Stimulated activated memory B cell treated with anti-CD40 and anti-IgM and Interleukin-4, amounts not matched to agents 10 μg/mL and 1 μg/mL and 100 μg/mL, for 72 hours (primary cell): Measurements from ENCODE around the gene SEC61G.

Source experiments
- ATAC-seq: fragments of 150-1000 bp; cut with Tn5 transposase; 2 replicates; pipeline ENCODE4 v1.10.0; 2021
- H3K27ac Mint-ChIP-seq: one replicate; pipeline ENCODE4 v1.8.0; 2022; ENCODE audit warnings: mild to moderate bottlenecking, mixed read lengths
- H3K27me3 Mint-ChIP-seq: one replicate; pipeline ENCODE4 v1.8.0; 2022; ENCODE audit warnings: mixed read lengths
- H3K36me3 Mint-ChIP-seq: one replicate; pipeline ENCODE4 v1.8.0; 2022; ENCODE audit warnings: mixed read lengths
- H3K4me1 Mint-ChIP-seq: one replicate; pipeline ENCODE4 v1.8.0; 2022; ENCODE audit warnings: mixed read lengths
- H3K4me3 Mint-ChIP-seq: one replicate; pipeline ENCODE4 v1.8.0; 2022; ENCODE audit warnings: mild to moderate bottlenecking, moderate library complexity, mixed read lengths
- H3K9me3 Mint-ChIP-seq: one replicate; pipeline ENCODE4 v1.8.0; 2022; ENCODE audit warnings: mixed read lengths

The SEC61G gene

GRCh38 chr7:54722026-54722425 is 37.0 kb downstream of the SEC61G start:
- Mint-ChIP-seq H3K27me3 (peaks cover 9% of the 10 kb centered on the region), H3K27ac (no peak overlapping the region), H3K36me3 (no peaks in the 10 kb centered on the region), H3K4me3 (no peak overlapping the region), H3K4me1 (no peaks in the 10 kb centered on the region), H3K9me3 (peaks cover 9% of the 10 kb centered on the region)
- ATAC-seq, result no peak

GRCh38 chr7:54719974-54720373 is 39.0 kb downstream of the SEC61G start:
- Mint-ChIP-seq H3K36me3 (no peaks in the 10 kb centered on the region), H3K4me1 (no peaks in the 10 kb centered on the region), H3K4me3 (no peak overlapping the region), H3K9me3 (peaks cover 9% of the 10 kb centered on the region), H3K27me3 (peaks cover 9% of the 10 kb centered on the region), H3K27ac (no peak overlapping the region)
- ATAC-seq, result no peak

GRCh38 chr7:54719425-54719824 is 39.6 kb downstream of the SEC61G start:
- Mint-ChIP-seq H3K9me3 (peaks cover 9% of the 10 kb centered on the region), H3K4me1 (no peaks in the 10 kb centered on the region), H3K36me3 (no peaks in the 10 kb centered on the region), H3K27ac (no peak overlapping the region), H3K4me3 (no peak overlapping the region), H3K27me3 (peaks cover 9% of the 10 kb centered on the region)
- ATAC-seq, result no peak

DNA sequence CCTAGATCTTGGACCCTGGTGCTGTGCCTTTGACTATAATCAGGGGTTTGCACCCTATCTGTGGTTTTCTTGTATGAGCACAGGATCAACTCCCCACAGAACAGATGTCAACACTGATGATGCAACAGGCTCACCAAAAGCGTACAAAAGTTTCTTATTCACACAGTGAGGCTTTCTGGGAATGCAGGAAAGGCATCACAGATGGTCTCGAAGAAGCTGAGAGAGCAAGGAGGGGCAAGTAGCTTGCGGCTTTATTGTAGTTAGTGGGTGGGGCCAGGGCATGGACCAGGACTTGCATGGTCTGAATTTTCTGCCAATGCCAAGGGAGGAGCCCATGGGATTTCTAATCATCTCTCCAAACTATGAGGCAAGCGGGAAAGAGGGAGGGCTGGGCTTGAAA is 46.2 kb downstream of the SEC61G start:
- peaks cover 10% of the 10 kb centered on the region for H3K27me3 Mint-ChIP-seq
- H3K9me3 Mint-ChIP-seq, result peaks cover 5% of the 10 kb centered on the region
- H3K4me3 Mint-ChIP-seq, result no peak overlapping the region

DNA sequence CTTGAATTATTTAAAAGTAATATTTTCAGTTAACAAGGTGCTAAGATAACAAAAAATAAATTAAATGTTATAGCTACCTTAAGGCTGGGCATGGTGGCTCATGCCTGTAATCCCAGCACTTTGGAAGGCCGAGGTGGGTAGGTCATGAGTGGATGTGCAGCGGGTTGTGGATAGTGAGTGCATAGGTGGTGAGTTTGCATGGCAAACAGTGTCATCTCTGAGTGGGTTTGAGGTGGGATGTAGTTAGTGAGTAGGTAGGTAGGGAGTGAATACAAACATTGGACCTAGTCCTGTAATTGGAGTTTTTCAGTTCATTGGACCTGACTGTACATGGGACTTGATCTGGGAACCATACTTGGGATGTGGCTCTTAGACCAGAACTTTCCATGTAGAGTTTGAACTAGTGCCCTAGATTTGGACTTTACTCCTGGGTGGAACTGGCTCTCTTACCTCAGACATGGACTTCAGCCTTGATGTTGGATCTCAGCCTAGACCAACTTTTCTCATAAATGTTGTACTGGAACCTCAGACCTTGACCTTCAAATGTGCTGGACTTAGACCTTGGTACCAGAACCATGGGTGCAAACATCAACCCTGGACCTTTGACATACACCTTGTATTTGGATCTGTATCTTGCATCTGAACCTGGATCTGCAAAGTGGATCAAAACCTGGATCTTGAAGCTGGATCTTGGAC is 47.0 kb downstream of the SEC61G start:
- Mint-ChIP-seq H3K4me1 (no peaks in the 10 kb centered on the region), H3K27me3 (peaks cover 10% of the 10 kb centered on the region), H3K27ac (no peak overlapping the region), H3K9me3 (peaks cover 8% of the 10 kb centered on the region), H3K36me3 (no peaks in the 10 kb centered on the region), H3K4me3 (no peak overlapping the region)
- no peak for ATAC-seq

More for the DNA sequence above, 46.2 kb downstream of the SEC61G start:
- ATAC-seq, result no peak
- no peaks in the 10 kb centered on the region for H3K36me3 Mint-ChIP-seq
- no peaks in the 10 kb centered on the region for H3K4me1 Mint-ChIP-seq
- H3K27ac Mint-ChIP-seq, result no peak overlapping the region

DNA sequence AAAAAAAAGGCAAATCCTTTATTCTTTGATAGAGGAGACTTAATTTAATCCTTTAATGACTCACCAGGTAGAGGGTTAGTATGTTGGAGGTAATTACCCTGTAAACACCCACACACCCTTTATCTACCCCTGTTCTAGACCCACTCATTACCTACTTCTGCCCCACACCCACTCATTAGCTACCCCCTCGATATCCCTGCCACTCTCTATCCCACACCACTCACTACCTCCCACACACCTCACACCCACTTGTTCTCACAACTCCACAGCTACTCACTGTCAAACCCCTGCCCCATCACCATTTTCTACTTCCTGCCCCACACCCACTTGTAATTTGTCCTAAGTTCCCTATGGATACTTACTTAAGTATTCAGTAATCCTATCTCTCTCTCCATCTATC is 49.7 kb downstream of the SEC61G start:
- Mint-ChIP-seq H3K27ac (no peak overlapping the region), H3K27me3 (peaks cover 10% of the 10 kb centered on the region), H3K36me3 (no peaks in the 10 kb centered on the region), H3K9me3 (peaks cover 10% of the 10 kb centered on the region), H3K4me1 (no peaks in the 10 kb centered on the region), H3K4me3 (no peak overlapping the region)
- ATAC-seq, result no peak

- H3K36me3 Mint-ChIP-seq, result no peaks in the 10 kb centered on the region
- no peaks in the 10 kb centered on the region for H3K4me1 Mint-ChIP-seq
- H3K27ac Mint-ChIP-seq, result no peak overlapping the region
- no peak for ATAC-seq
- no peak overlapping the region for H3K4me3 Mint-ChIP-seq
- peaks cover 10% of the 10 kb centered on the region for H3K9me3 Mint-ChIP-seq
- no peaks in the 10 kb centered on the region for H3K27me3 Mint-ChIP-seq
Measured at GRCh38 chr7:54705436-54705835, 53.6 kb downstream of the SEC61G start.

DNA sequence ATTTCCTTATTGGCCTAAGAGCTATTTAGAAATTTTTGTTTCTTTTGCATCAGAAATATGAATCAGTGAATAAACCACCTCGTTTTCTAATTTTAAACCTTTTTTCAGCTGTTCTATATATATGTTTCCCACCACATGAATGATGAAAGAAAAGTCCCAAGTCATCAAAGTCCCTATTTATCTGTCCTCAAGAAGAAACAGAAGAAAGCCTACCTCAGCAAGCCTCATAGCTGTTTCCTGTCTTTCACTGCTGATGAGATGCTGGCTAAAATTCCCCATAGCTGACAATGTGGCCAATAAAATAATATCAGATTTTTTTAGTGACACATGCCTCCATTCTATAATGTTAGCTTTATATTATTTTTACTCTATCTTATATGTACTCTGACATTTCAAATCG is 54.2 kb downstream of the SEC61G start:
- Mint-ChIP-seq H3K27ac (no peak overlapping the region), H3K36me3 (no peaks in the 10 kb centered on the region), H3K9me3 (peaks cover 10% of the 10 kb centered on the region), H3K4me3 (no peak overlapping the region), H3K27me3 (no peaks in the 10 kb centered on the region), H3K4me1 (no peaks in the 10 kb centered on the region)
- ATAC-seq, result no peak
